GM12875 (cell line): Measurements from ENCODE around the gene HELZ.

Experiments
- H3K4me3 ChIP-seq: one replicate; pipeline ENCODE4 v1.5.1; 2011; ENCODE audit warnings: low read depth, low read length, control low read depth
- TF ChIP-seq, protein P1 (sequence below): IDR thresholded peaks from 2 replicates; pipeline ENCODE4 v1.5.1; 2011; ENCODE audit warnings: low read depth, mild to moderate bottlenecking, control low read depth, inconsistent platforms, low read length, moderate library complexity, borderline replicate concordance; ENCODE audit not compliant: insufficient read depth

HELZ gene

DNA sequence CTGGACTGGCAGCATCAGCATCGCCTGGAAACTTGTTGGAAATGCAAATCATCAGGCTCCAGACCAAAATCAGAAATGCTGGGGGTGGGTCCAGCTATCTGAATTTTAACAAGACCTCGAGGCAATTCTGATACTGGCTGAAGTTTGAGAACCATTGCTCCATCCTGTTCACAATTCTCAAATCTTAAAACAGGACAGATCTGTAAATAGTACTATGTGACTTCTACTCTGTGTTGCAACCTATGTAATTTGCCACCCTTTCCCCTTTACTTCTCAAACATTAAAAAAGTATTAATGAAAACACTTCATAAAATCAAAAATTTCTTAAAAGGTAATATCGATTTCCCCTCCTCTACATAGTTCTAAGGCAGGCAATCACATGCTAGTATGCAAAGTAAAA lies 172.1 kb downstream of the HELZ start:
- no peak overlapping the region for H3K4me3 ChIP-seq
- TF ChIP-seq, protein P1, sequence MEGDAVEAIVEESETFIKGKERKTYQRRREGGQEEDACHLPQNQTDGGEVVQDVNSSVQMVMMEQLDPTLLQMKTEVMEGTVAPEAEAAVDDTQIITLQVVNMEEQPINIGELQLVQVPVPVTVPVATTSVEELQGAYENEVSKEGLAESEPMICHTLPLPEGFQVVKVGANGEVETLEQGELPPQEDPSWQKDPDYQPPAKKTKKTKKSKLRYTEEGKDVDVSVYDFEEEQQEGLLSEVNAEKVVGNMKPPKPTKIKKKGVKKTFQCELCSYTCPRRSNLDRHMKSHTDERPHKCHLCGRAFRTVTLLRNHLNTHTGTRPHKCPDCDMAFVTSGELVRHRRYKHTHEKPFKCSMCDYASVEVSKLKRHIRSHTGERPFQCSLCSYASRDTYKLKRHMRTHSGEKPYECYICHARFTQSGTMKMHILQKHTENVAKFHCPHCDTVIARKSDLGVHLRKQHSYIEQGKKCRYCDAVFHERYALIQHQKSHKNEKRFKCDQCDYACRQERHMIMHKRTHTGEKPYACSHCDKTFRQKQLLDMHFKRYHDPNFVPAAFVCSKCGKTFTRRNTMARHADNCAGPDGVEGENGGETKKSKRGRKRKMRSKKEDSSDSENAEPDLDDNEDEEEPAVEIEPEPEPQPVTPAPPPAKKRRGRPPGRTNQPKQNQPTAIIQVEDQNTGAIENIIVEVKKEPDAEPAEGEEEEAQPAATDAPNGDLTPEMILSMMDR: no peak

DNA sequence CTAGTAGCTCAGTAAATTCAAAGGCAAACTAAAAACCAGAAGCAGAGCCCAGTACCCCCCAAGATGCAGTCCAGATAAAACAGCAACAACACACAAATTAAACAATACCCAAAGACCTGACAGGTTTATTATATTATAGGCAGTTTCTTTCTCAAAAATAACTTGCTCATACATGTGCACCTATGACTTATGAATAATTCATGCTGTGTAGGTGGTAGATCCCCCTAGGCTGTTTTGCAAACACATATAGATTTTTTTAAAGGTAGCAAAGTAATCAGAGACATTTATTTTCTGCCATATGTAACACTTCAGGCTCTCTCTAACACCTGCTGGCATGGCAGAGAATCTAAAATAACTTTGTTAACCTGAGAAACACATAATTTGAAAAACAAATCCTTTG lies 173.4 kb downstream of the HELZ start:
- TF ChIP-seq, protein P1: no peak
- no peak overlapping the region for H3K4me3 ChIP-seq

DNA sequence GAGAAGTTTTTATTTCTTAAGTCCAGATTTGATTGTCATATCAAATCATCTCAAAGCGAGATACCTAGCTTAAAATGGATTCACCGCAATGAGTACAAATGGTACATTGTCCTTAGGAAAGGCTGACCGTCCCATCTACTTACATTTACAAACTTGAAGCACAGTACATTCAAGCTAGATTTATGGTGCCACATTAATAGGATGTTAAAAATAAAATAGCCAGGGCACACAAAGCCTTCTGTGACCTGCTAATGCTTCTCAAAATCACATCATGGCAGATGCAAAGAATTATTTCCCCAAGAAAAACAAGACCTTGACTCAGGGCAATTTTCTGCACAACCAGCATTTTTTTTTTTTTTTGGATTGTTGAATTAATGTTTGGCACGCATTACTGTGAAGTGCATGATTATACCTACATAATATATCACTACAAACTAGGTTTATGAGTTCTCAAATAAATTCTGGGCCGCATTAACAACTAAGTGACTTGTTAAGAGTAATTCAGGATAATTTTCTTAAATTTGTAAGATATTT lies 175.3 kb downstream of the HELZ start:
- TF ChIP-seq, protein P1: no peak
- H3K4me3 ChIP-seq: no peak overlapping the region

DNA sequence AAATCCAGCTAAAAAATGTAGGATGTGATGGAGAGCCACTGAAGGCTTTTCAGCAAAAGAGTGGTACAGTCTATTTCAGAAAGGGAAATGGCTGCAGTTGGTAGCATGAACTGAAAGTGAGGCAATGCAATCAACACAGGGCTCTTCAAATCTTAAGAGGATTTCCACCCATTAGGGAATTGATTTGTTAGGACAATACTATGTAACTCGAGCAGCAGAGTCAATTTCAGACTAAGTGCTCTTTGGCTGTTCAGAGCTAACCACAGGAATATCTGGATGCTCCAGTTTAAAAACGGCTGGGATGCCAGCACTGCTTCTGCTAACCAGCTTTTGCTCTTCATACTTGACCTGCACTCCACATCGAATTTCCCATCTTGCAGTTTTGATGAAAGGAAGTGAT lies 176.0 kb downstream of the HELZ start:
- H3K4me3 ChIP-seq: no peak overlapping the region
- TF ChIP-seq, protein P1: no peak

DNA sequence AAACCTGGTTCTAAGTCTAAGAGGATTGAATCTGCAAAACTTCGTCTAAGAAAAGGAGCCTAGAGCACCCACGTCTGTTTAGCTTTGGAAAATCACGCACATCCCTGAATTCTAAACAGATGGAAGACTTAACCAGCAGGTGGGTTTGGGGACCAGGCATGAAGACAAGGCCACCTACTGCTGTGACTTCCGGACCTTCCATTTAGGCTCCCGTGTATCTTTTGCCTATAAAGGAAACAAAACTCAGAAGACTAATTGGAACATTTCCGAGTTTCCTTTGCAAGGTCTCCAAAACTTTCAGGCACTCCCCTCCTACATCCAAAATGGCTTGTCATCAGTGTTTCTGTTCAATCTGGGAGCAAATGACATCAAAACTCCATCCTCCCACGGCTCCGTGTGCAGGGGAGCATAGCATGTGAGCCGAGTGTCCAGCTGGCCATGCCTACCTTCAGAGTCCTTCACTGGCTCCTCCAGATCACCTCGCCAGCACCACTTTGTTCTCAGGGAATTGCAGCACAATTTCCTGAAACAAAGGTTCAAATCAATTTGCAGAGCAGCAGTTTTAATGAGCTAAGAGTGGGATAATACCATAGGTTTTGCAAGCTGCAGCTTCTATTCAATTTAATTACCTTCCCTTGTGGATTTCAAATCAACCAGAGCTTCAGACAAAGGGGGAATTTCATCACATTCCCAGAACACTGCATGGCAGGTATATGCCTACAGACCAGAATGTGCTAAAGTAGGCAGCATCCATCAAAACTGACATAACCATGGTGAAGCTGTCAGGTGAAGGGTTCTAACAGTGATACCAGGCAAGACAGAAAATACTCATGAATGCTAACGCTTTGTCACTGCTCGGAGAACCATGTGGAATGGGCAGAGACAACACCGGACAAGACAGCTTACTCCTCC lies 177.2 kb downstream of the HELZ start:
- TF ChIP-seq, protein P1: no peak
- no peak overlapping the region for H3K4me3 ChIP-seq

DNA sequence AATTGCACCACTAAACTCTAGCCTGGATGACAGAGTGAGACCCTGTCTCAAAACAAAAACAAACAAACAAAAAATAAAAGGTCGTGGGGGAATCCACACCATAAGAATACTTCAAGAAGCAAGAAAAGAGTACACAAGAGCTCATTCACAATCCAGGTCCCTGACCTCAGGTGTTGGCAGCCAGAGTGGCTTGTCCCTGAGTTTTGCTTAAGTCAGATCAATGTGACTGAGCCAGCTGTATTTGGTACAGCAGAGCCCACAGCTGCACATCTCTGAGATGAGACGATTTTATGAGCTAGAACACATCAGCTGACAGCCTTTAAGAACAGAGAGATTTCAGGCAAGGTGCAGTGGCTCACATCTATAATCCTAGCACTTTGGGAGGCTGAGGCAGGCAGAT lies 178.3 kb downstream of the HELZ start:
- TF ChIP-seq, protein P1: no peak
- H3K4me3 ChIP-seq: no peak overlapping the region

DNA sequence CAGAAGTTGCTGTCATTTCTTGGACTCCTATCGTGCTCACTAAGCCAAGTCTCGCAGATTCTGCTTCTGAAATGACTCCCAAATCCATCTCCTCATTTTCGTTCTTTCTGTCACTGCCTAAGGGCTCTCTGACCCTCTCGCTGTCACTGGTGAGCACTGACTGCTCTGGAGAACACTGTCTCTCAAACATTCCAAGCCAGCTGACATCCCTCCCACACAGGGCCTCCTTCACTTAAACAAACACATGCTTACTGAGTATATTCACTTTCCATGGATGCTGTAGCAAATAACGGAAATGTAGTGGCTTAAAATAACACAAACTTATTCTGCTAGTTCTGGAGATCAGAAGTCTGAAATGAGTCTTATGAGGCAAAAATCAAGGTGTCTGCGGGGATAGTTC lies 181.9 kb downstream of the HELZ start:
- no peak overlapping the region for H3K4me3 ChIP-seq
- TF ChIP-seq, protein P1: no peak
